ENCODE results near the gene PHF1. TPM values are rescaled to one million over a fixed set of nuclear protein-coding genes. Genes with fewer than 3 reads are reported as not detected.

The PHF1 gene
- total and polyA plus RNA-seq, 9 donors, result 80.7 to 182 (median 123) TPM

- Histone ChIP-seq H3K4me3 (no peak overlapping the region), H3K4me1 (ENCODE audit: insufficient read depth) (no peaks in the 10 kb centered on the region), H3K27ac (no peak overlapping the region), H3K9me3 (no peaks in the 10 kb centered on the region), H3K27me3 (no peaks in the 10 kb centered on the region), H3K36me3 (no peaks in the 10 kb centered on the region)
- 90 to 91% (median 91%) methylated on average over 9 of the region's 9 CpGs for WGBS, 3 donors
- DNase-seq, result no peak
- intact Hi-C loops (cut with DNase I), result no loop called here
- TF ChIP-seq EP300 (IDR thresholded peaks at IDR 0.05), result no peak
- no peak for TF ChIP-seq POLR2A (IDR thresholded peaks at IDR 0.05)
- no peak for TF ChIP-seq CTCF (IDR thresholded peaks at IDR 0.05)
Observed at GRCh38 chr6:33441457-33441856, 30.6 kb downstream of the PHF1 start.

GRCh38 chr6:33442283-33442682, 31.5 kb downstream of the PHF1 start:
- intact Hi-C loops (cut with DNase I), result no loop called here
- H3K27ac ChIP-seq, result no peak overlapping the region
- no peak overlapping the region for H3K4me3 ChIP-seq
- no peak for TF ChIP-seq POLR2A (IDR thresholded peaks at IDR 0.05)
- no peak for TF ChIP-seq EP300 (IDR thresholded peaks at IDR 0.05)
- no peak for TF ChIP-seq CTCF (IDR thresholded peaks at IDR 0.05)
- no peaks in the 10 kb centered on the region for H3K4me1 ChIP-seq (ENCODE audit: insufficient read depth)
- H3K36me3 ChIP-seq, result no peaks in the 10 kb centered on the region
- DNase-seq, result no peak
- H3K27me3 ChIP-seq, result no peaks in the 10 kb centered on the region
- H3K9me3 ChIP-seq, result no peaks in the 10 kb centered on the region
- WGBS, 3 donors, result 78 to 84% (median 82%) methylated on average over 8 of the region's 8 CpGs

GRCh38 chr6:33443025-33443424, 32.2 kb downstream of the PHF1 start:
- no peak for TF ChIP-seq EP300 (IDR thresholded peaks at IDR 0.05)
- TF ChIP-seq POLR2A (IDR thresholded peaks at IDR 0.05), result no peak
- no peak for TF ChIP-seq CTCF (IDR thresholded peaks at IDR 0.05)
- 90 to 96% (median 95%) methylated on average over 15 to 17 of the region's 17 CpGs for WGBS, 3 donors
- no peaks in the 10 kb centered on the region for H3K9me3 ChIP-seq
- DNase-seq, result peak in 1 of 5 donors; percentile 18
- H3K27ac ChIP-seq, result no peak overlapping the region
- H3K4me1 ChIP-seq (ENCODE audit: insufficient read depth), result no peaks in the 10 kb centered on the region
- H3K27me3 ChIP-seq, result no peaks in the 10 kb centered on the region
- no peak overlapping the region for H3K4me3 ChIP-seq
- intact Hi-C loops (cut with DNase I), result no loop called here
- H3K36me3 ChIP-seq, result no peaks in the 10 kb centered on the region

- H3K4me3 ChIP-seq, result no peak overlapping the region
- H3K4me1 ChIP-seq (ENCODE audit: insufficient read depth), result no peaks in the 10 kb centered on the region
- peak in 1 of 5 donors; percentile 21 for DNase-seq
- no peaks in the 10 kb centered on the region for H3K9me3 ChIP-seq
- TF ChIP-seq EP300 (IDR thresholded peaks at IDR 0.05), result no peak
- TF ChIP-seq CTCF (IDR thresholded peaks at IDR 0.05), result no peak
- TF ChIP-seq POLR2A (IDR thresholded peaks at IDR 0.05), result no peak
- no peaks in the 10 kb centered on the region for H3K27me3 ChIP-seq
- WGBS, 3 donors, result 88 to 89% (median 89%) methylated on average over 18 of the region's 18 CpGs
- H3K36me3 ChIP-seq, result no peaks in the 10 kb centered on the region
- H3K27ac ChIP-seq, result no peak overlapping the region
- intact Hi-C loops (cut with DNase I), result no loop called here
Observed at GRCh38 chr6:33443619-33444504, 33.0 kb downstream of the PHF1 start.
